NCI-H1694 treated with DMSO at 0.1 percent for 48 hours (cell line): ENCODE results near the gene TRIB2.

Source experiments
- DNase-seq: peaks from one replicate; lab custom pipeline; 2025; lab: John Stamatoyannopoulos, UW

Gene TRIB2

DNA sequence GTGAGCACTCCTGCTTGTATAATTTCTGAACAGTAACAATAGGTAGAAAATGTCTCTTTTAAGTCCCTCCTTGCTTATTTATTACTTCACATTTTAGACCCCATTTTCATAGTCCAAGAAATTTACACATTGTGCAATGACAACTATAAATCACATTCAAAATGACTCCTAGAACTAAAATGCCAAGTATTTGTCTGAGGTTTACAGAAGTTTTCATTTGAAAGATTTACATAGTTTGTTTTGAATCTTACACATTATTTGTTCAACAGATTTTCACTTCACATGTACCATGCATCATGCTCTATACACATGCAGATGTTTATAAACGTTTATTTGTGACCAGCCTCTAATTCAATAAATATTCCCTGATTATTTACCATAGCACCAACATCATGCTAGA, 15.7 kb upstream of the TRIB2 start:
- DNase-seq: no peak

DNA sequence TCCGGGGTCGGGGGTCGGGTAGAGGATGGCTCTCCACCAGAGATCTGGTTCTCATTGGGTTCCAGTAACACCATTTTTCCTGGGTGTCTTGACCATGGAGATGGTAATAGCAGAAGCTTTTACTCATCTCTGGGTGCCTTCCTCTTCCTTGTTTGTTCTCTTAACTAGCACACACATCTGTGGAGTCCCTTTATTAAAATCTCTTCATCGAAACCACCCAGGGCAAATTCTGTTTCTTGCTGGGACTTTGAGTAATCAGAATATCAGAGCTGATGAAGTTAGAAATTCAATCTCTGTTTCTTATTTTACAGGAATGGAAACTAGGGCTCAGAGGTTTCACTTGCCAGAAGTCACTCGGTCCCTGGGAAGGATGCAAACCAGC, 15.0 kb upstream of the TRIB2 start:
- DNase-seq: no peak

DNA sequence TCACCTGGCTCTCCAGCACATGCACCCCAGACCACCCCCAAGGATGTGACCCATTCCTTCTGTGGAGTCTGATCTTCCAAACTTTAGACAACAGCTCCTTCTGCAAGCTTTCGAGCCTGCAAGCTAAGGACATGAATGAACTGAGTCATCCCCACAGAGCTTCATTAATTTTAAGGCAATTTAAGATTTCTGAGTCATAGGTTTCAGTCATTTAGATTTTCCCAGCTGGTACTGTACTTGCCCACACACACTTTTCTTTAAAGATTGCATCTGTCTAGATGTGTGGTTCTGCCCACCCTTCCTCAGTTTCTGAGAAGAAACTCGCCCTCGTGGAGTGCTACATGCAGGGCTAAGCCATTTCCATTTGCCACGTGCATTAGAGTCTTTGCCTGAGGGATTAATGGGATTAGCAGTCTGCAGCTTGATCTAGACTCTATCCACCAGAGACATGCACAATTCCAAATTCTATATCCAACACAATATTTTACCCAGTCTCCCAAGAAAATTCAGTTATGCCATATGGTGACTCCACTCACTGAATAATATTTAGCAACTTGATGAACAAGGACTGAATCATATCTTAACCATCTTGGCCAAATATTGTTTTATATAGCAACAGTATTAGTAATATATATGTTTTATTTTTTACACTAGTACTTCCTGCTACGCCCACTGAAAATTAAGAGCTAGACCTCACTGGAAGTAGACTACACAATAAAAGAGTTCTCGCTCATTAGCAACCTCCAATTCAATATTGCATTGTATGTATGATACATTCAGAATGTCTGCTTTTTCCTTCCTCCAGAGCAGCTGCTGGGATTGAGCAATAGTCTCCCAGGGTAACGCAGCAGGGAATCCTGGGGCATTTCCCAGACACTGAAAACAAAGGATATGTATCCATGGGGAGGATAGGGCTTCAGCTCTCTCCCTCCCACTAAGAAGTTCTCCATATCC, 14.3 kb upstream of the TRIB2 start:
- DNase-seq: no peak

DNA sequence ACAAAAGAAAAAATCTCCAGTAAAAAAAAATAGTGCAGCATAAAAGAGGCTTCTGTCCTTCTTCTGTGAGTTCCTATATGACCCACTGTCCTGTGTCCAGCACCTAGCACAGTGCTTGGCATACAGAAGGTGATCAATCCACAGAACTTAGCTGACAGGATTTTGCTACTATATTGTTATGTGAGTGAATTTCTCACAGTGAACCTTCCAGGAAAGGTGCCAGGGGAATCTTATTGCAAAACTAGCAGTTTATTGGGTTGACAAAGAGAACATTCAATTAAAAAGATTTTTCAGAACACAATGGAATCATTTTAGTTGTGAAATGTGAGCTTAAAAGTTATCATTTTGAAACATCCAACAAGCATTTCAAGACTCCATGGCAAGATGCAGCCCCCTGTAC, 12.4 kb upstream of the TRIB2 start:
- DNase-seq: no peak

DNA sequence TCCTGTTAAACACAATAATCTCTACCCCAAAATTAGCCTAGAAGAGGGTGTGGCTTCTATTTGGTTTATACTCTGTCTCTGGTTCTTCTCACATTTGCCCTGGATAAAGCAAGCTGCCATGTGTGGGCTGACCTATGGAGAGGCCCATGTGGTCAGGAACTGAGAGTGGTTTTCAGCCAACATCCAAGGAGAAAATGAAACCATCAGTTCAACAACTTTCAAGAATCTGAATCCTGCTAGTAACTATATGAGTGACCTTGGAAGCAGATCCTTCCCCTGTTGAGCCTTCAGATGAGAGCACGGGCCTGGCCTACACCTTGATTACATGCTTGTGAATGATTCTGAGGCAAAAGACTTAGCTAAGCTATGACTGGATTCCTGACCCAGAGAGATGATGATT, 11.5 kb upstream of the TRIB2 start:
- DNase-seq: no peak

DNA sequence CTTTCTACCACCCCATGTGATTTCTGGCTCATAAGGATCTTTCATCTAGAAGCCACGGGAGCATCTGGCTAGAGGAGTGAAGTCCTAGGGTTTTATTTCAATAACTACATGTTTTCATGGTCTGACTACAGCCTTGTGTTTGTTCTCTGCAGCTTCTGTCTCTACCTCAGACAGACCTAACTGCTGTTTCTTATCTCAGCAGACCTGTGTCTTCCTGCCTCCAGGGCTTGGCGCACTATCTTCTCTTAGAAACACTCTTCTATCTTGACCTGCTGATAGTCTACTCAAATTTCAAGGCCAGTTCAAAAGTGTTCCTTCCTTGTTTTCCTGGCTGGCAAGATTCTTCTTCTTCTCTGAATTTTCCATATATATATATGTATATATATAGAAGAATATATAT, 11.0 kb upstream of the TRIB2 start:
- no peak for DNase-seq

DNA sequence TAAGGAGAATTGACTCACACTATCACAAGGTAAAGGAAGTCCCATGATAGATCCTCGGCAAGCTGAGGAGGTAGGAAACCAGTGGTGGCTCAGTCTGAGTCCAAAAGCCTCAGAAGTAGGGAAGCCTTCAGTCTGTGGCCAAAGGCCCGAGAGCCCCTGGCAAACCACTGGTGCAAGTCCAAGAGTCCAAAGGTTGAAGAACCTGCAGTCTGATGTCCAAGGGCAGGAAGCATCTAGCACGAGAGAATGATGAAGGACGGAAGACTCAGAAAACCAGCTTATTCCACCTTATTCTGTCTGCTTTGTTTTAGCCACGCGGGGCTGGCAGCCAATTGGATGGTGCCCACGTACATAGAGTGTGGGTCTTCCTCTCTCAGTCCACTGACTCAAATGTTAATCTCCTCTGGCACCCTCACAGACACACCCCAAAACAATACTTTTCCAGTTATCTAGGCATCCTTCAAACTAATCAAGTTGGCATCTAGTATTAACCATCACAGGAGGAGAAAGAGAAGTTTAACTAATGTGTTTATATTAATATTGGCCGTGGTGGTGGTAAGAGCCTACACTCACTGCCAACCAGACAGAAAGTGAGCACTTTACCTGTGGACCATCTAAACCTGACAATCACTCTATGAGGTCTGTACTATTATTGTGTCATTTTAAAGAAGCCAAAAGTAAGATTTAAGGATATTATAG, 8.1 kb upstream of the TRIB2 start:
- DNase-seq: no peak

DNA sequence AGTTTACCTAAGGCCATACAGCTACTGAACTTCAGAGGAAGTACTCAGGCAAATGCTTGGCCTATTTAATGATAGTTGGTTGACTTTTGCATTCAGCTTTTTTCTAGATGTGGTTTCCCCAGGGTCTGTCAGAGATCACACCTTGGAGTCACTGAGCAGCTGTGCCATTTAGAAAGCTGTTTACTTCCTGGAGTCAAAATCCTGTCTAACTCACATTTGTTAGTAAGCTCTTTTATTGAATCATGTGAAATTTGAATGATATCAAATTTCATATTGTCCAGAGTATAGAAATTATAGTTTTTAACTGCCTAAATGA, 7.6 kb upstream of the TRIB2 start:
- DNase-seq: no peak

DNA sequence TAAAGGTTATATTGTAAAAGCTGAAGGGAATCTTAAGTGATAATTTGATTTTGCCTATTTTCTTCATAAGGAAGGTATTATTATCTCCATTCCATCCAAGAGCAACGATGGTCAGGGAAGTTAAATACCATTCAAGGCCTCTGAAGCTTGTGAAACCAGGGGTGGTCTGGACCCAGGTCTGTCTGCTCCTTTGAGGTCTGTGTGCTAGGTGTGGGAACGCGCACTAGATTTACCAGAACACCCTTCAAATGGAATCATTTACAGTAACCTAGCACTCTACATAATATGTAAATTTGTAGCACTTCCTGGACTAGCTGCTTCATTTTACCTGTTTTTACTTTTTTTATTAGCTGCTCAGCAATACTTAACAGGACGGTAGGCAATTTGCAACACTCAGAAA, 6.4 kb upstream of the TRIB2 start:
- DNase-seq: no peak

DNA sequence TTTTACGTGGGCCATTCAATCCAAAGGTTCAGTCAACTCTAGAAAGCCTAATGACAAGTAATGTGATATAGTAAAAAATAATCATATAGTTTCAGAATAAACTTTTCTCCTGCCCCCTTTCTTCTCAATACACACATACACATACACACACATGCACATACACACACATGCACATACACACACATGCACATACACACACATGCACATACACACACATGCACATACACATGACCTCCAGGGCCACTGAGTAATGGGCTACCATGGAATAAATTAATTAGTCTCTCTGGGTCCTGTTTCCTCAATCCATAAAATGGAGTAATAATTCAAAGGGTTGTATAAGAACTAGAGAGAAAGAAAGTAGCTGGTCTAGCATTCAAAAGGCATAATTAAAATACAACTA, 5.4 kb upstream of the TRIB2 start:
- DNase-seq: no peak

DNA sequence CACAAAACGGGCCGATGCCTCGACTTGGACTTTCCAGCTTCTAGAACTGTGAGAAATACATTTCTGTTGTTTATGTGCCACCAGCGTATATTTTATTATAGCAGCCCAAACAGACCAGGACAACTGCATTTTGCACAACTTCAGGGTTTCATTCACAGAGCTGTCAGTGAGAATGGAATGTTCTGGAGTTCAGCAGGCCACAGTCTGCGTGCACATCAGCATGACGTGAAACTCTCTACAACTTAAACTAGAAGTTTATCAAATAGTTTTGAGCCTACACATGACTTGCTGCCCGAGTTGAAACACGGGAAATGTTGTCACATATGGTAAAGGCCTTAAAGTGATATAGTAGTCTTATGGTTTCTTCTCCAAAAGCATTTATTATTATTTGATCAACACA, 3.9 kb upstream of the TRIB2 start:
- no peak for DNase-seq

DNA sequence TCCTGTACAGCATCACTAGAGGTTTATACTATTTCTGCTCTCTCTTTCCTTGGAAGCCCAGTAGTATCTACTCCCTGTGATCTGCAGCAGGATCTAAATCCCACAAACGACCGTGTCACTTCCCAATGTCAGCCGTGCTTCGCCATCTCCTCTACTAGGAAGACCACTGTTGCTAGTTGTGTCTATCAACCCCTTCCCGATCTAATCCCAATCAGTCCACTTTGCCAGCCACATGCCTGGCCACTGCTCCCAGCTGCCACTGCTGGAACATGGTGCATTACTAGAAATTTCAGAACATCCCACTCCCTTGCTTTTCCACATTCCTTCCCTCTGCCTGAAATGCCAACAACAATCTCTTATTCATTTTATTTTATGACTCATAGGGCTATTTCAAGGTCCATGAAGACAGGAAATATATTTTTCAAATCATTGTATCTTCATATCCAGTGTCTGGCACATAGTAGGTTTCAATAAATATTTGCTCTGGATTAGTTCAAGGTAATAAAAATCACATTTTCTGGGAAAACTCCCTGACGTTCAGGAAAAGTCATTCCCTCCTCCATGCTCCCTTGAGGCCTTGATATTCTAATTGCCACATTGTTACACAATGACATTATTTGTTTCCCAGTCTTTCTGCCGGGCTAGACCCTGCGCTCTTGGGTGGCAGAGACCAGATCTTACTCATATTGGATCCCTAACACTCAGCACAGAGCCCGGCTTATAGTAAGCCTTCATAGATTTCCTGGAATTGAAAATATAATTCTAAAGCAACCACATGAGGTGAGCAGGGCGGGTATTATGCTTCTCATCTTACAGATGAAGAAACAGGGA, 2.1 kb upstream of the TRIB2 start:
- no peak for DNase-seq

DNA sequence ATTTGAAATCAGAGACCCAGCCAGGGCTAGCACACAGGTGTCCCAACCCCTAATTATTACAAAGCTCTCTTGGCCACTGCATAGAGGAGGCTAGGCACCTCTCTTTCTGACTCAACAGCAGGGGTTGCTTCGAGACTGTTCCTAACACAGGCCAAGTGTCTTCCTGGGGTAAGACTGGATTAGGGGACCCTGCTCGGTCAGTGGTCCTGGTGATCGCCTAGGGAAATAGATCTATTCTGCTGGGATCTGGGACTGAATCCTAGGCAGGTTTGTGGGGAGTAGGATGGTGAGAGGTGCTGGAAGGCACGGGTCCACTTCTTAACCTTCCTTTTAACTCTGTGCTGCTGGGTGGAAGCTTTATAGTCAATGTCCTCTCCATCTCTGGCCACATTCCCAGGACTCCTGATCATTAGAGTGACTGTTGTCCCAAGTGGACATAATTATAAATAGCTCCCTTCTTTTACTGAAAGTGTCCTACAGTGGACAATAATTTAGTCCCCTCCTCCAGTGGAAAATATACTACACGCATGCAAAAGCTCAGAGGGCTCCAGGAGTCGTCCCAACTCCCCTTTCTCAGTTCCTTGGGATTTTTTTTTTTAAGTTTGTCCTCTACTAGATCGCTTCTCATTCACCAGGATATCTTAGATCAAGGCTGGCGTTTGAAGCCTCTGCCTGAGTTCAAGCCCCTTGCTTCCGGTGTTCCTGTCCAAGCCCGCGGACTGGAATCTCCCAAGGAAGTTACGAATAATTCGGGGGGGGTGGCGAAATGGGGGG, 1.3 kb upstream of the TRIB2 start:
- DNase-seq: no peak

DNA sequence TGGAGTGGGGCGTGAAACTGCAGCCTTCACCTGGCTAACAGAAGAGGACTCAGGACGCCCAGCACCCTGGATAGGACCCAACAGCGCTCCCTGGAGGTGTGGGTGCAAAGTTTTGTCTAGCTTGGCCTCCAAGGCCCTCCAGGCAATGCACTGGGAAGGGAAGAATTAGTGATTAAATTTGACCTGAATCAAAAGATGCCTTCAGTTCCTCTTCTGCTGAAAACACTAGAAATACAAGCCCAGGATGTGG, 779 bp upstream of the TRIB2 start:
- DNase-seq: peak; percentile 92

DNA sequence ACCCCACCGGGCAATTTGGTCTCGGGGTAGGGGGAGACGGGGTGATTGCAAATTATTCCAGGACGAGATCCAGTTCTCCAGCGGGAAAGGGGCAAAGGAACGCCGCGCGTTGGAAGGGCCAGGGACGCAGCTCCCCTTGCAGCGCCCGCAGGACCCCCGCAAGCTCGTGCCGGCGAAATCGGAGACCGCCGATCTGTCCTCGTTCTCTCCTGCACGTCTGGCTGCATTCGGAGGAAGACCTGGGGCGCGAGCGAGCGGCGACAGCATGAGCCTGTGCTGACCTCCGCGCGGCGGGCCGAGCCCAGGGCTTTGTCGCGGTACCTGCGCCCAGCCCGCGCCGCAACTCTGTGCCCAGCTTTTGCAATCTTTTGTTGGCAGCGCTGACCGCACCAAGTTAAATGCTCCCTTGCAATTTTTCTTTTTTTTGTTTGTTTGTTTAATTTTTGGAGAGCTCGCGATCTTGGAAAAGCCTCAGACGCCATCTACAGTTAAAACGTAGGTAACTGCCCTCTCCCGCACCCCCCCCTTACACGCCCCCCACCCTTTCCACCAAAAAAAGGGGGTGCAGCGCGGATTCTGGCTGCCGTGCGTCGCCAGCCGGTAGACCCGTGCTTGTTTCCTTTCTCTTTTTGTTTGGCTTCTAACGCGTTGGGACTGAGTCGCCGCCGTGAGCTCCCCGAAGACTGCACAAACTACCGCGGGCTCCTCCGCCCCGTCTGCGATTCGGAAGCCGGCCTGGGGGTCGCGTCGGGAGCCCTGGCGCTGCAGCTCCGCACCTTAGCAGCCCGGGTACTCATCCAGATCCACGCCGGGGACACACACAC, 667 bp downstream of the TRIB2 start:
- DNase-seq: peak; percentile 75

DNA sequence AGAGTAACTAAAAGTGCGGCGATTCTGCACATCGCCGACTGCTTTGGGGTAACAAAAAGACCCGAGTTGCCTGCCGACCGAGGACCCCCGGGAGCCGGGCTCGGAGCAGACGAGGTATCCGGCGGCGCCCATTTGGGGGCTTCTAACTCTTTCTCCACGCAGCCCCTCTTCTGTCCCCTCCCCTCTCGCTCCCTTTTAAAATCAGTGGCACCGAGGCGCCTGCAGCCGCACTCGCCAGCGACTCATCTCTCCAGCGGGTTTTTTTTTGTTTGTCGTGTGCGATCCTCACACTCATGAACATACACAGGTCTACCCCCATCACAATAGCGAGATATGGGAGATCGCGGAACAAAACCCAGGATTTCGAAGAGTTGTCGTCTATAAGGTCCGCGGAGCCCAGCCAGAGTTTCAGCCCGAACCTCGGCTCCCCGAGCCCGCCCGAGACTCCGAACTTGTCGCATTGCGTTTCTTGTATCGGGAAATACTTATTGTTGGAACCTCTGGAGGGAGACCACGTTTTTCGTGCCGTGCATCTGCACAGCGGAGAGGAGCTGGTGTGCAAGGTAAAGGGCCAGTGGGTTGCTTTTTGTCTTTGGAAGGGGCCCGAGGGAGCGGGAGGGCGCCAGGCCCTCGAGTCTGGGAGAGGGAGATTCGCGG, 1.4 kb downstream of the TRIB2 start:
- peak; percentile 27 for DNase-seq

DNA sequence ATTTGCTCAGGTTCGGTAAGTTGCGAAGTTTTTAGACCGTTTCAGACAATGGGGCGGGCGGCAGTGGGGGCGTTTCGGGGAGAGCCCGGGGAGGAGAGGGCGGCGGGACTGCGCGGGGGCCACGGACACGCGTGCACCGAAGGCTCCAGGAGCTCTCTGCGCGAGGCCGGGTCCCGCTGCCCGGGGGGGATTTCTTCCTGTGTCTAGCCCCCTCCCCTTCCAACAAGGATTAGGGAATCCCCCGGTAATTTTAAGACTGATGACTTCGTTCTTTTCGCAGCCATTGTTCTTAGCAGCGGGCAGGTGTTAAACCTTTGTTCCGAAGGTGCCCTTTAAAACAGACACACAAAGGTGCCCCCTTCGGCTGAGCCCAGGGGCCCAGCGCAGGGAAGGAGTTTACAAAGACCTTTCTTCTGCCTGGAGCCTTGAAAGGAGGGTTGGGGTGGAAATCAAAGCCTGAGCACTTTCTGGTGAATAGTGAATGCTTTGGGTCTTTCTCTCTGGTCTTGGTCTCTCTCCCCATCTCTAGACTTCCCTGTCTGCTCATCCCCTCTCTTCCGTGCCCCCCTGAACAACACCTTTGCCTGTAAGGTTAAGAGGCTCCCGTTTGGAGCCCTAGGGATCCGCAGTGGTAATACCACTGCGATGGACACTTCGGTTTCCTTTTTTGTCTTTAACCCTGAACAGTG, 2.1 kb downstream of the TRIB2 start:
- DNase-seq: no peak

DNA sequence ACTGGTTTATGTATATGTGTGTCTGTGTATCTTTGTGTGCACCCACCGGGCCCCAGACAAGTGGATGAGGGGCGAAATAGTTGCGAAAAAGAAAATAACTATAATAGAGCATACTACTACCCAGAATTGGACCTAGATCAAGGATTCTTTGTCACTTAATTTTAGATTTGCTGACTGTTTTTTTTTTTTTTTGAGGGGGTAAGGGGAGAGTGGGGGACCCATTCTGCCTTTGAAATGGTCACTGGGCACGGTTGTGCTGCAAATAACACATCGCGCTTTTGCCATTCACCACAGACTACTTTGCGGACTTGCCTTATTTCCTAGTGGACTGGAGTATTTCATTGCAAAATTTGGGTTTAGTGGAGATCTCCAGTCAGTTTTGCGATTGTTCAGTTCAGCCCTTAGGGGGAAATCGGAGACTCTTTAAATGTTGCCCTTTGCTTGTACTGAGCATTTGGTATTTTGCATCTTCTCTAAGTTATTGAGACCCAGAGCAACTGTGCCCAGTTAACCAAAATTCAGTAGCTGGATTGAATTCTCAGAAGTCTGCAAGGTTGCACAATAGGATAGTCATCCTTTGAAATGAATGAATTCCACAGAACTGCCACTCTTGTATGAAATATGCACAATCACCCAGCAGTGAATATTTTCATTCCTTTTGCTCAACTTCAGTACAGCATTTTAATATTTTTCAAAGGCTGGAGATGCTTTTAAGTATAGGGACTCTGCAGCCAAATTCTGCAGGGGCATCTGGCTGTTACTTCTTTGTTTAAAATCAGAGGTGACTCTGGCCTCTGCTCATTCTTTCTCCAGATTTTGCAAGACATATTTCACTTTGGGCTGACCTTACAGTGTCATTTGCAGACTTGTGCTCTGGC, 2.9 kb downstream of the TRIB2 start:
- DNase-seq: no peak

DNA sequence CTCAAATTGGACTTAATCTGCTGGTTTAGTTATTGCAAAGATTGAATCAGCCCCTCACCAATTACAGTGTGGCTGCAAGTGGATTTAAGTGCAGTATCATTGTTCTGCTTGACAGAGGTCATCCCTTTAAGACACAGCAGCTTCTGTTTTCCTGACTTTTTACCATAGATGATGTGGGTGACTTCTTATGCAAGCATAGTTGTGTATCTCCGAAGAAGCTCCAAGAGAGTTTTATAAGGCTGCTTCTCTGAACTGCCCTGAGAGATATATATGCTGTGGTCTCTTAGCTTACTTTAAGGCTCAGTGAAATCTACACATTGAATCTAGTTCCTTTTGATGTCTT, 3.5 kb downstream of the TRIB2 start:
- DNase-seq: no peak
